ENCODE measurements around the gene NPRL2.
"Not testable (repeated sequence)": the region's sequence is repeated elsewhere in the genome, so short reads cannot be mapped to it uniquely, and the experiment has no call there.

NPRL2 gene

DNA sequence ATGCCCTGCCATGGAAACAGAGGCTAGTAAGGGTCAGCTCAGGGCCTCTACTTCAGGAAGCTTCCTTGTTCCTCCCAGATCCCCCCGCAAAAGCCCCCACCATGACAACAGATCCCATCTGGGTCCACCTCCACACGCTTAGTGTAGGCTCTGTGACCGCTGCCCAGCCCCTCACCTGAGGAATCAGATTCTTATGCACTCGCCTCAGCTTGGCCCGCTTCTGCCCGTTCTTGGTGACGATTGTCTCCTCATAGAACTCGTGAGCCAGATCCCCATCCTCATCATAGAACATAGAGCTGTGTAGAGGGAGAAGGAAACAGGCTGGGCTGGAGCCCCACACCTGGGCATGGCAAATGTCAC, 24.4 kb downstream of the NPRL2 start:
- no peak for FAIRE-seq

DNA sequence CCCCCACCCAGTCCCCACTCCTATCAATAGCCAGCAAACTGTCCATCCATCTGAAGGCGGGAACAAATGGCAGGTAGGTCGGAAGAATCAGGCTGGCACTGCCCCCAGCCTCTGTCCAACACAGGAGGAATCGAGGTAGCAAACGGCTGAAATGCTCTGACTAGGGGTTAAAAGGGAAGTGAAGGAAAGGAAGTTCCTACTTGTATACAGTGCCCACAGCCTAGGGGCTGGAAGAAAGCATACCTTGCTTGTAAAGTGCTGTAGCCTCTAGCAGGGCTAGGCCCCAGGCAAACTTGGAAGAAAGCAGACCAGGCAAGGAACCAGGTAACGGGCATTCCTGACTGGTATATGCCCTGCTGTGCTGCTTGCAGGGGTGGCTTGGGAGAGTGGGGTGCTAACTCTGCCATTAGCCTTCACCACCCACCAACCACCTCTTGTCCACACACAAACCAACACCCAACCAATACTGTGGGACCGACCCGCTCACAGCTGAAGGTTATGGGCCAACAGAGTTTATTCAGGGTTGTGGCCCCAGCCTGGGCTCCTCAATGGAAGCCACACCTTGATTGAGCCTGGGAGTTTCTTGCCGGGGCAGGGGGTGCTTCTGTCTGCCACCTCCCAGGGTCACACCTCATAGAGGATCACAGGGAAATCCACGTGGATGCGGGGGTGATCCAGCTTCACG, 24.9 kb downstream of the NPRL2 start:
- no peak for FAIRE-seq

DNA sequence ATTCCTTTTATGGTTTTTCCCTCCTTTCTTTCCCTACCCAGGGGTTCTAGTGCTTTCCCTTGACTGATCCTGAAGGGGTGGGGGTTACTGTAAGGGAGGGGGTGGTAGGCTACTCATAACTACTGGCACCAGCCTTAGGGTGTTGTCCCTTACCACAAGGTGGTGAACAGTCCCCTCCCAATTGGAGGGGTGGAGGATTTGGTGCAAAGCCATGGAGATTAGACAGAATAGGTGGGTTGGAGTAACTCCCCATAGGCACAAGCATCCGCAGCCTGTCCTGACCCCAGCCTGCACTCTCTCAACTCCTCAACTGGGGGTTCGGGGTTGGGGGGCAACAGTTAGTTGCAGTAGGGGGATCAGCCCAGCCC, 25.5 kb downstream of the NPRL2 start:
- FAIRE-seq = no peak

DNA sequence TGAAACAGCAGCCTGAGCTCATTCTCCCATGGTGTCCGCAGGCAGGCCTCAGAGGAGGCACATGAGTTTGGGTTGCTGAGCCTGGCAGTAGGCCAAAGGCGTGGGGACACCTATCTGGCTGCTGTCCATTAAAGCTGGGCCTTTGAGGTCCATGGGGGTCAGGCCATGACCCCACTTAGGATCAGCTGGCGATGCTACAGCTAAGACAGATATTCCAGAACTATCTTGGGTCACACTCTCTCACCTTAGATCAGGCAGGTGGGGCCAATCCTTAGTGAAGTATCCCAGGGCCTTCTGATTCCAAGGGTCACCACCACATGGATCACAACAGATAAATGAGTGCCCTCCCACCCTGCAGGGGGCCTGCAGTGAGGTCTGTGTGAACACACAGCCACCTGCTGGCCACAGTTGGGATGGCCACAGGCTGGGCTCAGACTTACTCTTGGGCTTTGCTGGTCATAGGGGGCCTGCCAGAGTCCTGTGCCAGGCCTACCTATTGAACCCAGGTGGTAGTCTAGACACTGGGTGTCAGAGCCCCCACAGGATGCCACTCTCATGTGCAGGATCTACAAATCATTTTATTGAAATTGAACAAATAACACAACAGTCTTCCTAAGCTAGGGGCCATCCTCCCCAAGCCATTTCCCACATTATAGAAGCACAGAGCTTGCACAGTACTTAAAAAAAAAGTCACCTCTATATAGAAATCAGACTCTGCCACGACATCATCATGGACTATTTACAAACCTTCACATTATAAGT, 26.0 kb downstream of the NPRL2 start:
- no peak for FAIRE-seq

DNA sequence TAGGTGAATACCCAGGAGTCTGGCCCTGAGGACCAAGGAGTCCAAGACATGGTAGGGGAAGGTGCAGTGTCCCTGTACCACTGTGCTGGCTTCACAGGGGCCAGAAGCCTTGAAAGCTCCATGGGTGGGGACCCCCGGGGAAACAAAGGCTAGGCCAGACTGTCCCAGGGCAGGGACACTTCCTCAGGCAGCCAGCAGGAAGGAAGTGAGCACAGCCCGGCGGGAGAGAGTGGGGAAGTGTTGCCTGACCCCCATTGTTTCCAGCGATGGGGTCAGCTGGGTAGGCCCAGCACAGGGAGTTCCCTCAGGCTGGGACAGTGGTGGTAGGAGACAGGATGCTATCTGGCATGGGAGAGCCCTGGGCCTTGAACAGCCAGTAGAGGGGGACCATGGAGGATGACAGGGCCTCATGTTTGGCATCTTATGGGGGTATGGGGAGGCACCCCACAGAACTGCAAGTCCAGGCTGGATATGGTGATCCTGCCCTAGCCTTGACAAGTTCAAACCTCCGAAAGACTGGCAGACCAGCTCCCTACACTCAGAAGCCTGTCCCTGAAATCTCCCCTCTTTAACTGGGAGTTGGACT, 26.9 kb downstream of the NPRL2 start:
- no peak for FAIRE-seq

DNA sequence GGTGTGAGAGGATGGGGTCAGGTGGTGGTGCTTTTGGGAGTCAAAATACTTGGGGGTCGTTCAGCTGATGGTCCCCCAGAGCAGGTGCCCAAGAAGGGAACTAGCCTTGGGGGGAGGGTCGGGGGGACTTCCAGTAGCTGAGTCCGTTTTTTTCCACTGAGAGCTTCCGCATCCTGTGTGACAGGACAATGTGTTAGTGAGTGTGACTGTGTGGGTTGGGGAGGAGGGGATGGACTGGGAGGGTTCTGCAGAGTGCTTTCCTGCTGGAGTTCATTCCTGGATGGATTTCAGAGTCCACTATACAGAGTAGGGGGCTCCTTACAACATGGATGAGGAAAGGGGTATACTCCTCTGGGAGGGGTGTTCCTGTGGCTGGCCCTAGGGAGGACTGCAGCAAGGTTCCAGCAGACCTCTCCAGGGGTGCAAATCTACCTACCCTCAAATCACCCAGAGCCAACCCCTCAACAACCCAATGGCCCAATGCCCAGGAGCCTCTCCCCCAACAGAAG, 27.4 kb downstream of the NPRL2 start:
- FAIRE-seq = no peak

DNA sequence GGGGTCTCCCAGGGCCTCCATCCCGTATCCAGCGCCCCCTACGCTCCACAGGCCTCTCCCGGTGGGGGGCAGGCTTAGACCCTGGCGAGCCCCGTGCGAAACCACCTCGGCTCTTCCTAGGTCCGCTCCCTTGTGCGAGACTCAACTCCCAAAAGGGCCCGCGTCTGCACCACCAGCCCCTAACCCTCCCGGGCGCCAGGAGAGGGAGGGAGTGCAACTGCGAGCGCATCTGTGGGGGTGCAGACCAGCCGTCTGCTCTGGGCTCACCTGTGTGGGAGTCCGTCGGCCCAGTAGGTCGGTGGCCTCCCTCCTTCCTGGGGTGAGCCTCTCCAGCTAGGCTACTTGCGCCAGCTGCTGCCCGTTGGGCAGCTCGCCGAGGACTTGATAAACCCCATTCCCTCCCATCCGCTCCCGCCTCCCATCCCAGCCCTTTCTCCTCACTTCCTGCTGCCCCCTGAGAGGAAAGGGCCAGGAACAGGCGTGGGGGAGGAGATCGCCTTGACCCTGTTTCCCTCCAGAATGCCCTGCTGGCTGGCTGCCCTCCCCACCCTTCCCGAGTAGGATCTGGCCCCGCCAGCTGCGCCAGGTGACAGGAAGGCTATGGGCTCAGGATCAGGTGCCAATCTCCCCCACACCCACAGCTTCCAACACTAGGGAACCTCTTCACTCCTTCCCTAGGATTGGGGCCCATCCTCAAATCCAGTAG, 28.0 kb downstream of the NPRL2 start, which contains the start of gene HYAL2:
Gene HYAL2, minus strand, starts transcription at position 360 of the 706 bp plus-strand sequence. CDS start 2,256 bp downstream, outside the sequence.
- FAIRE-seq = no peak

DNA sequence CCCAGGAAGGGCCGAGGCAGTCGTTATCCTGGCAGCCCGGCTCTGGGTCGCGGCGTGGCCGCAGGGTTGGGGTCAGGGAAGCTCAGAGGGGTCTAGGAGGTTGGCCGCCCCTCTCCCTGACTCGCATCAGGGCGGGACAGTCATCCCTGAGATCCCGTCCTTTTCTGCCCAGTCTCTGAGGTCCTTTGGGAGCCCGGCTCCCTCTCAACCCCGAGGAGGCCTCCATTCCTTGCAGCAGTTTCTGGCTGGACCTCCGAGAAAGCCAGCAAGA, 28.5 kb downstream of the NPRL2 start:
- no peak for FAIRE-seq

DNA sequence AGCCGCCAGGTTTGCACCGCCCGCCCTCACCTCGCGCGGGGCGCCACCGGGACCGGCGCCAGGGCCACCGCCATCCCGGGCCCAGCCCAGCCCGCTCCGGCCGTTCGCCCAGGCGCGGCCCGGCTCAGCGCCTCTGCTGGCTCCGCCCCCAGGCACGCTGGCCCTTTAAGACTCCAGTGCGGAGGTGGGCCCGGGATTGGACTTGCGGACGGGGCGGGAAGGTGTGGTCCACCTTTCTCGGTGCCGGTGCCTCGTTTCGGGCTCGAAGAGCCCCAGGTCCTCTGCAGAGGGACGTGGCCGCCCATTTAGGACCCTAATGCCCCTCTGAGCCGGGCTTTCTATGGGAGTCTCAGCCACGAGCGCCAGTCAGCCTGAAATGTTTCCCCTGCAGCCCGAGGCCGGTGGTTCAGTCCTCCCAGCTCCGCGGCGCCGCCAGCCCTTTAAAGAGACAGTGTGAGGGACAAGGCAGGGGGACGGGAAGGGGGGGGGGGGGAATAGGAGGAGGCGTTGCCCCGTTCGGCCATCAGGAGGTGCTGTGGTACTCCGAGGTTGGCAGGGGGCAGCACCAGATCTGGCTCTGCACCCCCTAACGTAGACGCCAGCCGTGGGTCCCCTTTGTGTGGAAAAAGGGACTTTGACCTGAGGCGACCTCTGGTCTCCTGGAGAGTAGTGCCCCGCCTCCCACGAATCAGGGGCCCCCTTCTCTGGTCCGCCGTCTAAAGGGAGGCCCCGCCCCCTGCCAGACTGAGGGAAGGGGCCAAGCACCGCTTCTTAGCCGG, 29.1 kb downstream of the NPRL2 start:
- no peak for FAIRE-seq

DNA sequence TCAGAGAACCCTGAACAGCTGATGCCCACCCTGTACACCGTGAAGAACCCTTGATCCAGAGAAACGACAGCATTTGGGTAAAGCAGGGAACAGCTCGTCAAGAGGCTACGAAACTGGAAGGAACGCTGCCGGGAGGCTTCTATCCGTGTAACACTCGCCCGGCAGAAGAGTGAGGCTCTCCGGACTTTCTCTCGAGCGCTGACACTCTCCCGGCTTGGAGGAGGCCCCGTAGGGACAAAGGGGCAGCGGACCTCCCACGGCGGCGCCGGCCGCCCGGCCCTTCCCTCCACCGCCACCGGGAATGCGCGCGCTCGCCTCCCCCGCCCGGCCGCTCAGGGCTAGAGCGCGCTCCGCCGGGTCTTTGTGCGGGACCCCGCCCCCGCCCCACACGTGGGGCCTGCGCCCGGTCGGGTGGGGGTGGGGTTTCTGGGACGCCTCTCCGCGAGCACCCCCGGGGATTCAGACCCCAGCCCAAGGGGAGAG, 29.7 kb downstream of the NPRL2 start:
- FAIRE-seq = no peak

DNA sequence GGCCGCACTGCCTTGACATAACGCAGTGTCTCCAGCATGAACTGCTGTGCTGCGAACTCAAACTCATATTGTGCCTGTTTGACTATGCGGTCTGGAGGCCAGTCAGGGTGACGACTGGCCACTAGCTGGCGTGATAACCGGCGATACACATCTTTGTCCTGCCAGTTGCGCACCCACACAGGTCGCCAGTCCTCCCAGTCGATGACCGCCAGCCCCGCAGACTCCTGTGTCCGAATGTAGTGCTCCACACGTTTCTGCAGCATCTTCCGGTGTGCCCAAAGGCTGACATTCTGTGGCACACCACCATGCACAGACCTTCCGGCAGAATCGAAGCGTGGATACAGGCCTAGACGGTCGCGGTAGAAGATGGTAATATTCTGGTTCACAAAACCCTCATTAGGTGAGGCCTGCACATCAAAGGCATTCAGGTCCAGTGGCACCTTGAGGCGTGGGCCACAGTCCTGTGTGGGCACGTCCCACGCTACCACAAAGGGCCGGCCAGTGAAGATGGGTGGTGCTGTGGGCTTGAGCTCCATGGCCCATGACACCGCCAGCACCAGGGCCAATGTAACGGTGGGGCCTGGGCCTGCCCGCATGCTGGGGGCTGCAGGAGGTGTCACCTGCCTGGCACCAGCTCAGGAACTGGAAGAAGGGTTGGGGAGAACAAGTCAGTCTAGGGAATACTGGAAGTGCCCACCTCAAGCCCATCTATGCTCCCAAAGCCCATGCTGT, 30.5 kb downstream of the NPRL2 start:
- no peak for FAIRE-seq

DNA sequence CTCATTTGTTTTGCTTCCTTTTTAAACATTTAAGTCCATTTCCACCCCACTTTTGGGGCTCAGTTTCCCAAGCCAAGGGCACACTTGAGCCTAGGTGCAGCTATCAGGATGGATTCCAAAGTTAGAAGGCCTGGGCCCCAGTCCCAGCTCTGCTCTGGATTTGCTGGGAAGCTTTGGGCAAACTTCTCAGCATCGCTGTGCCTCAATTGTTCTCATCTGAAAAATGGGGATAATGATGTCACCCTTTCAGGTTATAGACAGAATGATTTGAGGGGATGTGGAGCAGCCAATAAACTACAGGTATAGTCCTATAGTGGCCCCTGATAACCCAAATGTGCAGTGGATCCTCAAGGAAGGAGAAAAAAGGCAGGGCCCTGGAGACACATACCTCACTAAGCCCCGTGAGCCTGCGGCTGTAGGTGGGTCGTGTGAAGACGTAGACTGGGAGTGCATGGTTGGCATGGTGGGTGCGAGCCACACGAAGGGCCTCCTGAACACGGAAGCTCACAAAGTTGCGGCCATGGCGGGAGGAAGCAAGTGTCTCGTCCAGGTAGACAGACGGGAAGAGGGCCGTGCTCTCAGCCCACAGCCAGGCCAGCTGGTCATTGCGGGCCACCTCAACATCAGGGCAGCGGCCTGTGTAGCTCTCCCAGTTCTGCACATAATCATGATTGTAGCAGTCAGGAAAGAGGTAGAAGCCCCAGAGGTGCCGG, 31.2 kb downstream of the NPRL2 start:
- FAIRE-seq = no peak

DNA sequence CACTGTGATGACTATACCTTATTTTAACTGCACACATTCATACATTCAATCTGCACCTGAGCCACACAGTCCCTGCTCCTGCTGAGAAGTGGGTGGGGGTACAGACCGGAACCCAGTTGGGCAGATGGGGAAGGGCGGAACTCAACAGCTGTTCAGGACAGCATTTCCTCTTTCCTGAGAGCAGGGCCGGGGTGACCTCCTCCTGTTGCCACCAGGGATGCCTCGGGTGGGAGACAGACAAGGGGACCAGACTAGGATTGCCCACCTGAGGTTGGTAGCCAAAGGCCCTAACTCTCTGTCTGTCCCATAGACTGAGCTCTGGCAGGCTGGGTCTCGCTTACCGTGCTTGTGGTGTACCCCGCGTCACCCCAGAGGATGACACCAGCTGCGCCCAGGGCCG, 32.0 kb downstream of the NPRL2 start:
- no peak for FAIRE-seq

DNA sequence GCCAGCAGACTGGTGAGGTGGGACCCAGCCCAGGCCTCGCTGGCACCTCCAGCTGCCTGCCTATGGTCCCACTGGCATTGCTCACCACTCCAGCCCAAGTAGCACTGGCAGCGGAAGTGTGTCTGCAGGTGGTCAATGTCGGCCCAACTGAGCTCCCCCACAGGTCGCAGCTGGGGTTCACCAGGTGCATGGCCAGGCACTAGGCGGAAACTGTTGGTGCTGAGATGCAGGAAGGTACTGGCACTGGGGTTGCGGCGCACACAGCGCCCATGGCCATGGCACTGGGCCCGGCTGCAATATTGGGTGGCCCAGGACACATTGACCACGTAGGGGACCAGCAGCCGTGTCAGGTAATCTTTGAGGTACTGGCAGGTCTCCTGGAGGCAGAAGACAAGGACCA, 32.4 kb downstream of the NPRL2 start:
- FAIRE-seq = no peak

DNA sequence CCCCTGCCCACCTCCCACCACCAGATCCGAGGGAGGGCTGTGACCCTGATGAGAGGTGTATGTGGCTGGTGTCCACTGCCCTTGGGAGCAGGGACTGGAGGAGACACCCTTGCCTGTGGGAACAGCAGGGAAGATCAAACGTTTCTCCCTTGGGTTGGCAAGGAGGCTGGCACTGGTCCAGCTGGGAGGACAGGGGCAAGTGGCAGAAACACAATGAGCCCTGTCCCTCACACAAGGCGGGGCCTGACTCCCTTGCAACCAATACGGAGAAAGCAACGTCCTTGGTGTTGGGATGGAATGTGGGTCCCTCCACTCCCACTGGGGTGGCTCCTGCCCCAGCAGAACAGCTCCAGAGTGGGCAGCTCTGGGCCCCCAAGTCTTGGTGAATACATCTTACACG, 33.3 kb downstream of the NPRL2 start:
- FAIRE-seq = no peak

DNA sequence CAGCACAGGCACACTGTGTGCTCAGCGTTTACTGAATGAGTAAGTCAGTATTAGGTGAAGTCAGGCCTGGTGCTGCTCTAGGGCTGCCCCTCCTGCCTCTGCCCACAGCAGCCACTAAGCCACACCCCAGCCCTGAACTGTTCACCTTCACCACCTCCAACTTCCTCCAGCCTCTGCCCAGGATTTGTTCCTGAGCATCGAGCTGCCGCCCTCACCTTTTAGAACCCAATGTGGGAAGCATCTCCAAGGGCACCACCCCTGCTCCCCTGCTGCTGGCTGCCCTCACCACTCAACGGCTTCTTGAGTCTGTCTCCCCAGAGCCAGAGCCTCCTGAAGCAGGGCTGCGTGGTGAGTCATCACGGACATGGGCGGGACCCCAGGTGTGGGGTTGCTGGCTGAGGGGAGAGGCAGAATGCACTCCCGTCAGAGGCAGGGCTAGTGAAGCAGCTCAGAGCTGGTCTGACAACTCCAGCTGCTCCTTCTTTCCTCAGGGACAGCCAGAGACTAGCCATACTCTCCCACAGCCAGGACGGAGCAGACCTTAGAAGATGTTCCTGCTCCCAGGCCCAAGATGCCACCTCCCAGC, 33.8 kb downstream of the NPRL2 start:
- FAIRE-seq = no peak

DNA sequence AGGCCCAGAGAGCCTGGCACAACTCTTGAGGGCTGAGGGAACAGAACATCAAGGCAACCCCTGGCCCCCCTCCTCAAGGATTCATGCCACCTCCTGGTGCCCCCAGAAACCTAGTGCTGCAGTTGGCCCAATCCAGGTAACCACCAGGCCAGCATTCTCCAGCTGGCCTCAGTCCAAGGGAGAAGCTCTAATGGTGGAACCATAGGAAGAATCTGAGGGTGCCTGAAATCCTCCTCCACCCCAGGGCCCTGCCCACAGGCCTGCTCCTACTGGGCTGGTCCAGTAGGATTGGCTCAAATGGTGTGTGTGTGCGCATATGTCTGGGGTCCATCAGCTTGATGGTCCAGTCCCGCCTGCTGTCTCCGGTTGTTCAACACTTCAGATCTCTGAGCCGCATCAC, 35.8 kb downstream of the NPRL2 start:
- FAIRE-seq = no peak

DNA sequence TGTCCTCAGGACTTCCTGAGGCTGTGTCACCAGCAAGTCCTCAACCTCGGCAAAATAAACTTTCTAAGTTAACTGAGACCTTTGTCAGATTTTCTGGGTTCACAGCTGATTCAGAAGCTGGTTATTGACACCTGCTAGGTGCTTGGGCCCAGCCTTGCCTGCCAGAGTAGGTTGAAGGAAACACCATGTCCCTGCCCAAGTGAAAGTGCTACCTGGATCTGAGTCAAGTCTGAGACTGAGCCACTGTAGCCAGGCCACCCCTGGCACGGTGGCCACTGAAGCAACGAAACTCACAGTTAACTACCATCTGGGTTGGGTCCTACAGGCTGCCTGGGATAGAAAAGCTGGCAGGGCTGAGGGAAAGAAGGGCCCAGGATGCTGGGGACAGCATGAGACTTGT, 36.2 kb downstream of the NPRL2 start:
- no peak for FAIRE-seq

DNA sequence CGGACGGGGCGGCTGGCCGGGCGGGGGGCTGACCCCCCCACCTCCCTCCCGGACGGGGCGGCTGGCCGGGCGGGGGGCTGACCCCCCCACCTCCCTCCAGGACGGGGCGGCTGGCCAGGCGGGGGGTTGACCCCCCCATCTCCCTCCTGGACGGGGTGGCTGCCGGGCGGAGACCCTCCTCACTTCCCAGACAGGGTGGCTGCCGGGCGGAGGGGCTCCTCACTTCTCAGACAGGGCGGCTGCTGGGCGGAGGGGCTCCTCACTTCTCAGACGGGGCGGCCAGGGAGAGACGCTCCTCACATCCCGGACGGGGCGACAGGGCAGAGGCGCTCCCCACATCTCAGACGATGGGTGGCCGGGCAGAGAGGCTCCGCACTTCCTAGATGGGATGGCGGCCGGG, 38.5 kb downstream of the NPRL2 start:
- FAIRE-seq = not testable (repeated sequence)

DNA sequence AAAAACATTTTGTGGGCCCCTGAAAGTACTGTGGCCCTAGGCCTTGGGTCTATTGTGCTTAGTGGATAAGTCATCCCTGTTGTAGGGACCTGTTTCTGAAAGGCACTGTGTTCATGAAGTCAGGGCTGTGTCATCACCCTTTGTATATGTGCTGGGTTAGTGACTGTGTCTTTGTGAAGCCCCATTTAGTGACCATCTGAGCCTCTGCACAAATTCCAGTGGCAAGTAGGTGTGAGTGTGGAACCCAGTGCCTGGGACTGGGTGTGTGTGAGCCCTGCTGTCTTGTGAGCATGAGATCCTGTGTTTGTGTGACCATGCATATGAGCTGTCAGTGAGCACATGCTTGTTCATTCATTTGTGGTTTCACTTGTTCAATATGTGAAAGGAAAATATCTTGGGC, 46.0 kb downstream of the NPRL2 start:
- no peak for FAIRE-seq
